ENCODE measurements around the gene HNF1A.
A peak's percentile ranks its signal among the peaks of the same experiment; 100 is the strongest.

Gene HNF1A

GRCh38 chr12:120988658-120989057 is 10.3 kb downstream of the HNF1A start:
- DNase-seq (ENCODE audit: low read depth): no peak

- DNase-seq (ENCODE audit: low read depth): no peak
These were observed 11.3 kb downstream of the HNF1A start for GRCh38 chr12:120989687-120990086.

GRCh38 chr12:120990487-120991055 is 12.2 kb downstream of the HNF1A start:
- DNase-seq (ENCODE audit: low read depth): no peak

GRCh38 chr12:120991965-120992364 is 13.6 kb downstream of the HNF1A start:
- no peak for DNase-seq (ENCODE audit: low read depth)

- DNase-seq (ENCODE audit: low read depth): no peak
These were observed 14.6 kb downstream of the HNF1A start for GRCh38 chr12:120992989-120993388.

GRCh38 chr12:120993496-120993895 is 15.2 kb downstream of the HNF1A start:
- DNase-seq (ENCODE audit: low read depth): no peak

GRCh38 chr12:120994059-120994458 is 15.7 kb downstream of the HNF1A start:
- DNase-seq (ENCODE audit: low read depth): no peak

- no peak for DNase-seq (ENCODE audit: low read depth)
These were observed 16.4 kb downstream of the HNF1A start for GRCh38 chr12:120994589-120995337.

GRCh38 chr12:120996133-120996746 is 17.9 kb downstream of the HNF1A start:
- DNase-seq (ENCODE audit: low read depth): no peak

- DNase-seq (ENCODE audit: low read depth): no peak
These were observed 19.1 kb downstream of the HNF1A start for GRCh38 chr12:120997448-120997847.

- no peak for DNase-seq (ENCODE audit: low read depth)
These were observed 20.1 kb downstream of the HNF1A start for GRCh38 chr12:120998435-120998834.

GRCh38 chr12:120999191-121000120 is 21.1 kb downstream of the HNF1A start:
- DNase-seq (ENCODE audit: low read depth): no peak

GRCh38 chr12:121000530-121000929 is 22.2 kb downstream of the HNF1A start:
- no peak for DNase-seq (ENCODE audit: low read depth)

- no peak for DNase-seq (ENCODE audit: low read depth)
These were observed 22.7 kb downstream of the HNF1A start for GRCh38 chr12:121001060-121001459.

- no peak for DNase-seq (ENCODE audit: low read depth)
These were observed 23.6 kb downstream of the HNF1A start for GRCh38 chr12:121001841-121002483.

GRCh38 chr12:121003650-121004049 is 25.3 kb downstream of the HNF1A start:
- DNase-seq (ENCODE audit: low read depth): no peak

GRCh38 chr12:121004253-121004815 is 26.0 kb downstream of the HNF1A start:
- no peak for DNase-seq (ENCODE audit: low read depth)

- peak; percentile 9 for DNase-seq (ENCODE audit: low read depth)
These were observed 27.0 kb downstream of the HNF1A start for GRCh38 chr12:121005346-121005815.

- DNase-seq (ENCODE audit: low read depth): no peak
These were observed 30.2 kb downstream of the HNF1A start for GRCh38 chr12:121008347-121009098.

- no peak for DNase-seq (ENCODE audit: low read depth)
These were observed 31.4 kb downstream of the HNF1A start for GRCh38 chr12:121009741-121010140.

- DNase-seq (ENCODE audit: low read depth): no peak
These were observed 32.5 kb downstream of the HNF1A start for GRCh38 chr12:121010860-121011259.

Measured in stimulated activated CD8-positive, alpha-beta memory T cell treated with anti-CD3 and anti-CD28 coated beads, Interleukin-12 subunit alpha, Interleukin-12 subunit beta, amount 100 ng/mL, for 4 hours (primary cell).